H9 (cell line): ENCODE measurements around the gene PDE4B. TPM values are rescaled to one million over a fixed set of nuclear protein-coding genes. Genes with fewer than 3 reads are reported as not detected.

Source experiments
- DNase-seq: peaks from one replicate; pipeline ENCODE4 v3.0.0-alpha.2; 2017
- H2AFZ ChIP-seq: one replicate; pipeline ENCODE4 v1.6.1; 2013; ENCODE audit warnings: mild to moderate bottlenecking, low read length, control low read depth, moderate library complexity
- H2AK5ac ChIP-seq: 2 replicates; pipeline ENCODE4 v1.6.1; 2013; ENCODE audit warnings: low read length, control low read depth, mixed read lengths; ENCODE audit not compliant: insufficient read length
- H2BK120ac ChIP-seq: one replicate; pipeline ENCODE4 v1.6.1; 2013; ENCODE audit warnings: low read depth, mild to moderate bottlenecking, low read length, control low read depth, inconsistent platforms; ENCODE audit not compliant: poor library complexity, severe bottlenecking
- H2BK12ac ChIP-seq: 2 replicates; pipeline ENCODE4 v1.6.1; 2013; ENCODE audit warnings: low read length, control low read depth, mixed read lengths, low read depth; ENCODE audit not compliant: insufficient read length
- H2BK15ac ChIP-seq: 2 replicates; pipeline ENCODE4 v1.6.1; 2013; ENCODE audit warnings: low read depth, low read length, control low read depth
- H2BK20ac ChIP-seq: one replicate; pipeline ENCODE4 v1.6.1; 2013; ENCODE audit warnings: low read depth, mild to moderate bottlenecking, low read length, control low read depth, inconsistent platforms; ENCODE audit not compliant: poor library complexity, severe bottlenecking
- H2BK5ac ChIP-seq: 2 replicates; pipeline ENCODE4 v1.6.1; 2013; ENCODE audit warnings: low read length, control low read depth, mixed read lengths; ENCODE audit not compliant: insufficient read length
- H3K14ac ChIP-seq: 2 replicates; pipeline ENCODE4 v1.6.1; 2013; ENCODE audit warnings: low read length, control low read depth; ENCODE audit not compliant: insufficient read depth
- H3K18ac ChIP-seq: 2 replicates; pipeline ENCODE4 v1.6.1; 2013; ENCODE audit warnings: low read depth, mild to moderate bottlenecking, mixed read lengths, low read length, control low read depth; ENCODE audit not compliant: insufficient read length
- H3K23ac ChIP-seq: 2 replicates; pipeline ENCODE4 v1.6.1; 2013; ENCODE audit warnings: low read length, control low read depth, mixed read lengths, low read depth; ENCODE audit not compliant: insufficient read length
- H3K23me2 ChIP-seq: 2 replicates; pipeline ENCODE4 v1.6.1; 2013; ENCODE audit warnings: low read depth, mild to moderate bottlenecking, mixed read lengths, low read length, control low read depth; ENCODE audit not compliant: insufficient read length, poor library complexity, severe bottlenecking
- H3K27ac ChIP-seq: 2 replicates; pipeline ENCODE4 v1.5.1; 2013; ENCODE audit warnings: low read length, control low read depth, mixed read lengths, low read depth; ENCODE audit not compliant: insufficient read length
- H3K27me3 ChIP-seq: 2 replicates; pipeline ENCODE4 v1.6.1; 2013; ENCODE audit warnings: low read length, control low read depth, inconsistent platforms; ENCODE audit not compliant: insufficient read depth
- H3K4ac ChIP-seq: 2 replicates; pipeline ENCODE4 v1.6.1; 2013; ENCODE audit warnings: low read depth, mild to moderate bottlenecking, control low read depth, inconsistent platforms, low read length, moderate library complexity
- H3K4me1 ChIP-seq: 2 replicates; pipeline ENCODE4 v1.6.1; 2013; ENCODE audit warnings: low read length, control low read depth, inconsistent platforms; ENCODE audit not compliant: insufficient read depth
- H3K4me2 ChIP-seq: 2 replicates; pipeline ENCODE4 v1.6.1; 2013; ENCODE audit warnings: low read length, control low read depth, mixed read lengths; ENCODE audit not compliant: insufficient read length, insufficient read depth
- H3K56ac ChIP-seq: 2 replicates; pipeline ENCODE4 v1.6.1; 2013; ENCODE audit warnings: low read depth, mild to moderate bottlenecking, mixed read lengths, low read length, control low read depth; ENCODE audit not compliant: insufficient read length
- H3K79me1 ChIP-seq: 2 replicates; pipeline ENCODE4 v1.6.1; 2013; ENCODE audit warnings: low read depth, mild to moderate bottlenecking, moderate library complexity, low read length, control low read depth, inconsistent platforms; ENCODE audit not compliant: insufficient read depth, poor library complexity, severe bottlenecking
- H3K79me2 ChIP-seq: 2 replicates; pipeline ENCODE4 v1.6.1; 2013; ENCODE audit warnings: low read length, control low read depth, inconsistent platforms; ENCODE audit not compliant: insufficient read depth
- H3K9ac ChIP-seq: 2 replicates; pipeline ENCODE4 v1.6.1; 2013; ENCODE audit warnings: low read length, control low read depth, mixed read lengths; ENCODE audit not compliant: insufficient read length; ENCODE audit errors: extremely low read depth
- H3K9me3 ChIP-seq: one replicate; pipeline ENCODE4 v1.6.1; 2013; ENCODE audit warnings: low read depth, low read length, inconsistent platforms; ENCODE audit not compliant: control insufficient read depth
- H3T11ph ChIP-seq: one replicate; pipeline ENCODE4 v1.6.1; 2013; ENCODE audit warnings: mild to moderate bottlenecking, low read length, control low read depth, inconsistent platforms
- H4K20me1 ChIP-seq: one replicate; pipeline ENCODE4 v1.6.1; 2013; ENCODE audit not compliant: control insufficient read depth, insufficient read length, insufficient read depth
- H4K5ac ChIP-seq: 2 replicates; pipeline ENCODE4 v1.6.1; 2013; ENCODE audit warnings: low read depth, mild to moderate bottlenecking, mixed read lengths, low read length, control low read depth; ENCODE audit not compliant: insufficient read length
- H4K8ac ChIP-seq: replicated peaks from 2 replicates; pipeline ENCODE4 v1.6.1; 2013; ENCODE audit warnings: low read length, control low read depth, mixed read lengths, low read depth; ENCODE audit not compliant: insufficient read length
- H4K91ac ChIP-seq: 2 replicates; pipeline ENCODE4 v1.6.1; 2013; ENCODE audit warnings: low read depth, mild to moderate bottlenecking, moderate library complexity, mixed read lengths, low read length, control low read depth; ENCODE audit not compliant: insufficient read length
- H3K27ac Mint-ChIP-seq, 3 experiments: 2 replicates in 2 of 3; 3 replicates in 1 of 3; pipeline ENCODE4 v1.8.0; 2020 to 2021; ENCODE audit warnings: mixed read lengths in 3 of 3, mild to moderate bottlenecking in 1 of 3, moderate library complexity in 1 of 3
- H3K27me3 Mint-ChIP-seq: 2 replicates; pipeline ENCODE4 v1.8.0; 2021; ENCODE audit warnings: low read depth, mild to moderate bottlenecking, moderate library complexity, mixed read lengths
- H3K36me3 Mint-ChIP-seq, 3 experiments: 2 replicates in 2 of 3; 3 replicates in 1 of 3; pipeline ENCODE4 v1.8.0; 2020 to 2021; ENCODE audit warnings: low read depth in 3 of 3, mixed read lengths in 3 of 3; ENCODE audit not compliant: insufficient read depth in 1 of 3
- H3K4me1 Mint-ChIP-seq, 2 experiments: 2 replicates each; pipeline ENCODE4 v1.8.0; 2020; ENCODE audit warnings: mixed read lengths in 2 of 2
- H3K4me3 Mint-ChIP-seq, 2 experiments: 2 replicates in 1 of 2; 3 replicates in 1 of 2; pipeline ENCODE4 v1.8.0; 2020 to 2021; ENCODE audit warnings: mild to moderate bottlenecking in 2 of 2, mixed read lengths in 2 of 2, moderate library complexity in 1 of 2
- H3K9me3 Mint-ChIP-seq, 2 experiments: 2 replicates in 1 of 2; 3 replicates in 1 of 2; pipeline ENCODE4 v1.8.0; 2020; ENCODE audit warnings: mild to moderate bottlenecking in 2 of 2, mixed read lengths in 2 of 2, moderate library complexity in 1 of 2
- CTCF ChIP-seq: fragments of 200-600 bp; sonication (generic); conservative IDR thresholded peaks from 3 replicates; pipeline ENCODE4 v1.8.0; 2021; ENCODE audit warnings: antibody characterized with exemption, mild to moderate bottlenecking
- WGBS: extraction: QIAGEN DNeasy Blood & Tissue Kit; methylation state at CpG from one replicate; pipeline ENCODE4 v1.1.7; 2013; ENCODE audit warnings: missing lambda C conversion rate, low lambda C conversion rate, mixed read lengths; ENCODE audit not compliant: insufficient read length; ENCODE audit errors: extremely low coverage; 5-methylcytosine and 5-hydroxymethylcytosine counted together
- total RNA-seq: library from RNA; stranded (reverse); gene quantifications from 2 replicates; pipeline ENCODE4 v1.2.1, GENCODE V29; 2021

The PDE4B gene
- total RNA-seq, 1 experiment from 2014 or later, result 19.8 TPM

DNA sequence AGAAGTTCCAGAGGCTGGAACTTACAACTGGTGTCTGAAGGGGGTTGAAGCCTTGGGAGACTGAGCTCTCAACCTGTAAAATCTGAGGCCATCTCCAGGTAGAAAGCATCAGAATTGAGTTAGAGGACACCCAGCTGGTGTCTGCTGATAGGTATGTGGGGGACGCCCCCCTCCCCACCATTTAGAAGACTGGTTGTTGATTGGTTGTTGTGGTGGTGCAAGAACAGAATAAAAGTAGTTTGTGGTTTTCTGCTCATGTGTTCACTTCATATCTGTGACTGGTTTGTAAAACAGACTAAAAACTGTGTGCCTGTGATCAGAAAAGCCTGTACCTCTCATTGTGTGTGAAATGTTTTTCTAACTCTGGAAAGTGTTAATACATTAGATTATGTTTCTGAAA, 33.2 kb upstream of the PDE4B start:
- Histone ChIP-seq H2BK120ac (no peak overlapping the region), H3K9ac (no peak overlapping the region), H3K23me2 (no peaks in the 10 kb centered on the region), H3K27ac (no peak overlapping the region), H3K14ac (no peak overlapping the region), H2BK20ac (no peak overlapping the region), H3K56ac (no peak overlapping the region), H3K4me1 (no peaks in the 10 kb centered on the region), H2AFZ (no peak overlapping the region), H3T11ph (no peak overlapping the region), H3K9me3 (no peaks in the 10 kb centered on the region), H4K5ac (no peak overlapping the region), H2BK15ac (no peak overlapping the region), H3K79me1 (no peaks in the 10 kb centered on the region), H2AK5ac (no peak overlapping the region), H3K18ac (no peak overlapping the region), H4K91ac (no peak overlapping the region), H3K79me2 (no peaks in the 10 kb centered on the region), H3K23ac (no peak overlapping the region), H3K27me3 (no peaks in the 10 kb centered on the region), H4K20me1 (no peaks in the 10 kb centered on the region), H2BK5ac (no peak overlapping the region), H3K4me2 (no peak overlapping the region), H3K4ac (no peak overlapping the region), H2BK12ac (no peak overlapping the region), H4K8ac (no peak overlapping the region)
- no CpG with 5 or more reads among the region's 1 CpG for WGBS
- DNase-seq, result no peak
- H3K27ac Mint-ChIP-seq, result no peak overlapping the region
- H3K36me3 Mint-ChIP-seq, result no peaks in the 10 kb centered on the region
- no peaks in the 10 kb centered on the region; the same call in 1 of the 2 replicates for H3K27me3 Mint-ChIP-seq
- no peaks in the 10 kb centered on the region for H3K9me3 Mint-ChIP-seq
- H3K4me1 Mint-ChIP-seq, result peaks cover 0 to 2% of the 10 kb centered on the region in 2 experiments; a peak in 2 of 4 replicates
- no peak for TF ChIP-seq CTCF
- H3K4me3 Mint-ChIP-seq, result no peak overlapping the region
